ENCODE results near the gene MYH9. TPM values are rescaled to one million over a fixed set of nuclear protein-coding genes. Genes with fewer than 3 reads are reported as not detected.

Gene MYH9
- total and polyA plus RNA-seq, 7 donors: 35.6 to 214 (median 92.0) TPM

GRCh38 chr22:36358533-36359469 lies 29.0 kb downstream of the MYH9 start:
- Histone ChIP-seq H3K9me3 (no peaks in the 10 kb centered on the region), H3K4me3 (no peak overlapping the region), H3K27ac (peak overlapping the region; percentile 76), H3K36me3 (ENCODE audit: insufficient read depth in 1 of 2, low read depth in 1 of 2) (peaks cover 0 to 5% of the 10 kb centered on the region in 2 donors), H3K27me3 (ENCODE audit: insufficient read depth in 3 of 3, low read length in 2 of 3) (no peaks in the 10 kb centered on the region), H3K4me1 (peaks cover 69% of the 10 kb centered on the region)
- intact Hi-C loops (cut with DNase I): no loop called here
- WGBS, 3 donors: 64 to 71% (median 65%) methylated on average over 9 of the region's 9 CpGs
- TF ChIP-seq, protein P1, sequence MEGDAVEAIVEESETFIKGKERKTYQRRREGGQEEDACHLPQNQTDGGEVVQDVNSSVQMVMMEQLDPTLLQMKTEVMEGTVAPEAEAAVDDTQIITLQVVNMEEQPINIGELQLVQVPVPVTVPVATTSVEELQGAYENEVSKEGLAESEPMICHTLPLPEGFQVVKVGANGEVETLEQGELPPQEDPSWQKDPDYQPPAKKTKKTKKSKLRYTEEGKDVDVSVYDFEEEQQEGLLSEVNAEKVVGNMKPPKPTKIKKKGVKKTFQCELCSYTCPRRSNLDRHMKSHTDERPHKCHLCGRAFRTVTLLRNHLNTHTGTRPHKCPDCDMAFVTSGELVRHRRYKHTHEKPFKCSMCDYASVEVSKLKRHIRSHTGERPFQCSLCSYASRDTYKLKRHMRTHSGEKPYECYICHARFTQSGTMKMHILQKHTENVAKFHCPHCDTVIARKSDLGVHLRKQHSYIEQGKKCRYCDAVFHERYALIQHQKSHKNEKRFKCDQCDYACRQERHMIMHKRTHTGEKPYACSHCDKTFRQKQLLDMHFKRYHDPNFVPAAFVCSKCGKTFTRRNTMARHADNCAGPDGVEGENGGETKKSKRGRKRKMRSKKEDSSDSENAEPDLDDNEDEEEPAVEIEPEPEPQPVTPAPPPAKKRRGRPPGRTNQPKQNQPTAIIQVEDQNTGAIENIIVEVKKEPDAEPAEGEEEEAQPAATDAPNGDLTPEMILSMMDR (IDR thresholded peaks at IDR 0.05): no peak
- ATAC-seq (peak in 1 of 4 donors; percentile 17), DNase-seq (no peak)

- DNase-seq: no peak
- peaks cover 0 to 2% of the 10 kb centered on the region in 2 donors for H3K36me3 ChIP-seq (ENCODE audit: insufficient read depth in 1 of 2, low read depth in 1 of 2)
- WGBS, 3 donors: 77 to 81% (median 79%) methylated on average over 25 of the region's 25 CpGs
- peak overlapping the region; percentile 76 for H3K27ac ChIP-seq
- H3K27me3 ChIP-seq (ENCODE audit: insufficient read depth in 3 of 3, low read length in 2 of 3): no peaks in the 10 kb centered on the region
- no peak for ATAC-seq
- H3K4me3 ChIP-seq: no peak overlapping the region
- intact Hi-C loops (cut with DNase I): no loop called here
- TF ChIP-seq, protein P1 (IDR thresholded peaks at IDR 0.05): no peak
- peaks cover 70% of the 10 kb centered on the region for H3K4me1 ChIP-seq
- no peaks in the 10 kb centered on the region for H3K9me3 ChIP-seq
Observed at GRCh38 chr22:36356708-36357624, 30.8 kb downstream of the MYH9 start.

DNA sequence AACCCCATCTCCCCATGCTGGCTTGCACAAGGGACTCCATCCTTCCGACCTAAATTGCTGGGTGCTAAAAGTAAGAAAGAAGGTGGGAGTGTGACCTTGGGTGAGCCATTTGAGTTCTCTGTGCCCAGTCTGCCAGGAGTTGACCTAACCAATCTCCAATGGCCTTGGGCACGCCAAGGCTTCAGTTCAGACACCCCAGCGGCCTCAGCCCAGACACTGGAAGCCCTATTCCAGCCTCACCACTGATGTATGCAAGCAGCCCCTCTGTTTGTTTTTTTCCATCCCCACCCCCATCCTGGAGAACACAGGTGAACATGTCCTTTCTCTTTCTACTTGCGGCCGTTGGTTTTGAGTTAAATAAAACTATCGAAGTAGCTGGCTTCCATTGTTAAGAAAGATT lies 31.9 kb downstream of the MYH9 start:
- WGBS, 3 donors: 78 to 81% (median 80%) methylated on average over 6 of the region's 6 CpGs
- TF ChIP-seq, protein P1 (IDR thresholded peaks at IDR 0.05): no peak
- no peak for DNase-seq

DNA sequence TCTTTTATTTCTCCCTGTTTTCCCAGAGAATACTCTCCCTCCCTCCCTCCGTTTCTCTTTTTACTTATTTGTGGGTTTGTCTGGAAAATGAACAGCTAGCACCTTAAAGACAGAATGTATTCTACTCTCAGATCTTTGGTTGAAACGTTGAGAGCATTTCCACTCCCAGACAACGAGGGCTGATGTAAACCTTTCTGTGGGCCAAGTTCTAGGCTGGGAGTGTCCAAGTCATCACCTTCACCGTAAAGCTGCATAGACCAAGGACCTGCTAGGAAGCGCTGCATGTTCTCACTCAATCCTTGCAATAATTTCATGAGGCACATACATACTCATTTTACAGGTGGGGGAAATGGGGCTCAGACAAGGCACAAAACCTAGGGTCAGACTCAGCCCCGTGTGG lies 32.4 kb downstream of the MYH9 start:
- ATAC-seq: no peak
- WGBS, 3 donors: 40 to 49% (median 42%) methylated on average over 6 of the region's 6 CpGs
- H3K4me3 ChIP-seq: peak overlapping the region; percentile 32

More for the DNA sequence above, 31.9 kb downstream of the MYH9 start:
- Histone ChIP-seq H3K9me3 (no peaks in the 10 kb centered on the region), H3K4me1 (peaks cover 70% of the 10 kb centered on the region), H3K4me3 (no peak overlapping the region), H3K27me3 (ENCODE audit: insufficient read depth in 3 of 3, low read length in 2 of 3) (no peaks in the 10 kb centered on the region), H3K27ac (peak overlapping the region; percentile 76), H3K36me3 (ENCODE audit: insufficient read depth in 1 of 2, low read depth in 1 of 2) (peaks cover 0 to 2% of the 10 kb centered on the region in 2 donors)
- intact Hi-C loops (cut with DNase I): no loop called here
- no peak for ATAC-seq

More for the DNA sequence above, 32.4 kb downstream of the MYH9 start:
- peak overlapping the region; percentile 76 for H3K27ac ChIP-seq
- H3K27me3 ChIP-seq (ENCODE audit: insufficient read depth in 3 of 3, low read length in 2 of 3): no peaks in the 10 kb centered on the region
- no peaks in the 10 kb centered on the region for H3K9me3 ChIP-seq
- TF ChIP-seq, protein P1 (IDR thresholded peaks at IDR 0.05): no peak
- intact Hi-C loops (cut with DNase I): no loop called here
- DNase-seq: no peak
- peaks cover 0 to 2% of the 10 kb centered on the region in 2 donors for H3K36me3 ChIP-seq (ENCODE audit: insufficient read depth in 1 of 2, low read depth in 1 of 2)
- peaks cover 71% of the 10 kb centered on the region for H3K4me1 ChIP-seq

Data from psoas muscle (tissue), 8 donors.